VCaP (cell line): ENCODE measurements around the gene AJAP1.

ENCODE experiments used
- H3K27ac ChIP-seq: fragments of 450-650 bp; 2 replicates; pipeline ENCODE4 v1.5.1; 2017
- TF ChIP-seq, protein P1 (sequence below): fragments of 450-650 bp; conservative IDR thresholded peaks from 2 replicates; pipeline ENCODE4 v1.5.1; 2017; ENCODE audit warnings: mild to moderate bottlenecking, moderate library complexity

The AJAP1 gene, protein sequence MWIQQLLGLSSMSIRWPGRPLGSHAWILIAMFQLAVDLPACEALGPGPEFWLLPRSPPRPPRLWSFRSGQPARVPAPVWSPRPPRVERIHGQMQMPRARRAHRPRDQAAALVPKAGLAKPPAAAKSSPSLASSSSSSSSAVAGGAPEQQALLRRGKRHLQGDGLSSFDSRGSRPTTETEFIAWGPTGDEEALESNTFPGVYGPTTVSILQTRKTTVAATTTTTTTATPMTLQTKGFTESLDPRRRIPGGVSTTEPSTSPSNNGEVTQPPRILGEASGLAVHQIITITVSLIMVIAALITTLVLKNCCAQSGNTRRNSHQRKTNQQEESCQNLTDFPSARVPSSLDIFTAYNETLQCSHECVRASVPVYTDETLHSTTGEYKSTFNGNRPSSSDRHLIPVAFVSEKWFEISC

DNA sequence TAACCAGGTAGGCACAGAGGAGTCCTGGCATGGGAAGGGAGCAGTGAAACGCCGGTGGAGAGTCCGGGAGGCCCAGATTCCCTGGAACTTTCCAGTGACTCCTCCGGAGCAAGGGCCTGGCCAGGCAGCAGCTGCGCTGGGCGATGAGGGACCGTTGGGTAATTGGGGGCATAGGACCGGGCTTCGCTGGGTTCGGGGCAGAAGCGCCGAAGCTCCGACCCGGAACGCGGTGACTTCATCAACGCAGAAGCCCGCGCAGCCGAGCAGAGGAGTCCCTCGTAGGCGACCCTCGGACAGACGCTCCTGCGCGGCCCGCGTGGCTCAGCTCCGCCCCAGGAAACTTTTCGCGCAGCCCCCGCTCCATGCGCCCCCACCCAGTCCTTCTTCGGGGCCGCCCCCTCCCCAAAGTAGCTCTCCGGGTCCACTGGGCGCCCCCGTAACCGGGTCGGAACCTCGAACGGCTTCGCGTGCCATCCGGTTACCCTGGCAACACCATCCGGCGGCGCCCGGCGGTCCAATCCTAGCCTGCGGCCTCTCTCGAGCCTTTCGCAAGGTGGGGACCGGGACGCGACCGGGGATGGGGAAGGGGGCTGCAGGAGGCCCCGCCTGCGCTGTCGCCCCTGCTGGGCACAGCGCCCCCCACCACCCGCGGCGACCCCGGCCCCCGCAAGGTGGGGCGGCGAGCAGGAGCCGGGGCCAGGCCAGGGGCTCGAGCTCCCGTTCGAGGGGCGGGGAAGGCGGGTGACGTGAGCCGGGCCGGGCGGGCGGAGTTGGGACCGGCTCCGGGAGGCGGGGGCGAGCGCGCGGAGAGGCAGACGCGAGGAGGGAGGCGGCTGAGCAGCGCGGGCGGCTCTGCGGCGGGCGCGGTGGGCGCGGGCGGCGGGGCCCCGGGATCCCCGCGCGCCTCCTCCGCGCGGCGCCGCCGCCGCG lies at the start of gene AJAP1:
Gene AJAP1, plus strand, starts transcription at position 814 of the 930 bp plus-strand sequence. CDS start 817 bp downstream, outside the sequence.
- no peak within 1 kb of the TSS for H3K27ac ChIP-seq
- TF ChIP-seq, protein P1, sequence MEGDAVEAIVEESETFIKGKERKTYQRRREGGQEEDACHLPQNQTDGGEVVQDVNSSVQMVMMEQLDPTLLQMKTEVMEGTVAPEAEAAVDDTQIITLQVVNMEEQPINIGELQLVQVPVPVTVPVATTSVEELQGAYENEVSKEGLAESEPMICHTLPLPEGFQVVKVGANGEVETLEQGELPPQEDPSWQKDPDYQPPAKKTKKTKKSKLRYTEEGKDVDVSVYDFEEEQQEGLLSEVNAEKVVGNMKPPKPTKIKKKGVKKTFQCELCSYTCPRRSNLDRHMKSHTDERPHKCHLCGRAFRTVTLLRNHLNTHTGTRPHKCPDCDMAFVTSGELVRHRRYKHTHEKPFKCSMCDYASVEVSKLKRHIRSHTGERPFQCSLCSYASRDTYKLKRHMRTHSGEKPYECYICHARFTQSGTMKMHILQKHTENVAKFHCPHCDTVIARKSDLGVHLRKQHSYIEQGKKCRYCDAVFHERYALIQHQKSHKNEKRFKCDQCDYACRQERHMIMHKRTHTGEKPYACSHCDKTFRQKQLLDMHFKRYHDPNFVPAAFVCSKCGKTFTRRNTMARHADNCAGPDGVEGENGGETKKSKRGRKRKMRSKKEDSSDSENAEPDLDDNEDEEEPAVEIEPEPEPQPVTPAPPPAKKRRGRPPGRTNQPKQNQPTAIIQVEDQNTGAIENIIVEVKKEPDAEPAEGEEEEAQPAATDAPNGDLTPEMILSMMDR, result no peak

DNA sequence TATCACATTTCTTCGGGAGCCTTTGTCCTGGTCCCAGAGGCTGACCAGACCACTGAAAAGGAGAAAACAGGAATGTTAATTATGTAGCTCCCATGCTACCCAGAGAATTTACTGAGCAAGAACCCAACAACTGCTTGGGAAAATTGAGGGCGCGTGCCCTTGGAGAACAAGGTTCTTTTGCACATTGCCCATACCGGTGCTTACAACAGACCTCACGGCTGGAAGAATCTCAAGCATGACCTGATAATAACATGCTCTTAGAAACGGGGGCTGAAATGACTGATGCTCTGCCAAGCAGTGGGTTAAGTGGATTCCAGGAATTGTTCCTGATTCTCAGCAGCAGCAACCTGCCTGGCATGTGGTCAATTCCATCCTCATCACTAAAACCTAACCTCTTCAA lies 49.3 kb upstream of the AJAP1 start:
- TF ChIP-seq, protein P1, result no peak
- no peak overlapping the region for H3K27ac ChIP-seq

DNA sequence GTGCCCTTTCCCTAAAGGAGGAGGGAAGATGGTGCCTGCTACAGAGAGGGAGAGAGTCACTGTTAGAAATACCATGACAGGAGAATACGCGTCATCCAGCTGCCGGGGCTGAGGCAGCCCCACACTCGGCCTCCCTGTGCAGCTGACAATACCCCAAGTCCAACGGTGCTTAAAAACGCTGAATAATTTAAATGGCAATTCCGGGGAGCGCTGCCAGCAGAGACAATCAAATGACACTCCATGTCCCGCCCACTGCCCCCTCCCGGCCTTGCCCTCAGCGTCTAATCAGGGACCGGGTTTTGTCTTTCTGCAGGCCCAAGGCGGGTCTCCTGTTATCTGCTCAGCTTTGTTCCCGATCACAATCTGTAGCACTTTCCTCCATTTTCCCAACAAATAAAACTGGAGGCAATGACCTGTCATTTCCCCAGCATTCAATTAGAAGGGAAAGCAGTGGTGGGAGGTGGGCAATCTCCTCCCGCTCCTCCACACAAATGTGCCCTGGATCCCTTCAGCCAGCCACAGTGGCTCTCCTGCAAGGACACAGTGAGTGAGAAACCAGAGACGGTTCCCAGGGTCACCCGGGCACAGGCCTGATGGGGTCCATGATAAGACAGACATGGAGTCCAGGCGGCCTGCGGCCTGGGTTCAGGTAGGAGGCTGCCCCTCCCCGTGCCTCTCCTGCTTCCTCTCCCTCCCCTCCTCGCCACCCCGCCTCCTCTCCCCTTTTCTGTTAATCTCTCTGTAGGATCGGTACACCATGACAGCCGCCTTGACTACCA lies 42.7 kb upstream of the AJAP1 start:
- no peak overlapping the region for H3K27ac ChIP-seq
- TF ChIP-seq, protein P1, result no peak

DNA sequence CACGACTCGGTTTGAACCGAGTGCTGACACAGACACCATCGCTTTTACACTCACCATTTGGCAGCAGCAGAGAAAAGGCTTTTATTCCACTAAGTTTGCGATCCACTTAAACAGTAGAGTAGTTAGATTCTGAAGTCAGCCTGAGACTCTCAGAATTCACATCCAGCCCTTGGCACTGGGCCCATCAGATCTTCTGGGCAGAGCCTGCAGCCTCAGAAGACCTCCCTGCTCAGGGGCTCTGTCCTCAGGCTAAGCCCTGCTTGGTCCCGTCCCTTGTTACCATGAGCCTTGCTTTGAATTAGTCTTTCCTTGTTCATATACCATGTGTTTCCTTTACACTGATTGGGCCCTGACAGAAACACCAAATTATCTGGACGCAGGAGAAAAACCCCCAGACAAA lies 41.4 kb upstream of the AJAP1 start:
- TF ChIP-seq, protein P1, result no peak
- no peak overlapping the region for H3K27ac ChIP-seq

GRCh38 chr1:4613606-4614370 lies 40.6 kb upstream of the AJAP1 start:
- TF ChIP-seq, protein P1, result no peak

DNA sequence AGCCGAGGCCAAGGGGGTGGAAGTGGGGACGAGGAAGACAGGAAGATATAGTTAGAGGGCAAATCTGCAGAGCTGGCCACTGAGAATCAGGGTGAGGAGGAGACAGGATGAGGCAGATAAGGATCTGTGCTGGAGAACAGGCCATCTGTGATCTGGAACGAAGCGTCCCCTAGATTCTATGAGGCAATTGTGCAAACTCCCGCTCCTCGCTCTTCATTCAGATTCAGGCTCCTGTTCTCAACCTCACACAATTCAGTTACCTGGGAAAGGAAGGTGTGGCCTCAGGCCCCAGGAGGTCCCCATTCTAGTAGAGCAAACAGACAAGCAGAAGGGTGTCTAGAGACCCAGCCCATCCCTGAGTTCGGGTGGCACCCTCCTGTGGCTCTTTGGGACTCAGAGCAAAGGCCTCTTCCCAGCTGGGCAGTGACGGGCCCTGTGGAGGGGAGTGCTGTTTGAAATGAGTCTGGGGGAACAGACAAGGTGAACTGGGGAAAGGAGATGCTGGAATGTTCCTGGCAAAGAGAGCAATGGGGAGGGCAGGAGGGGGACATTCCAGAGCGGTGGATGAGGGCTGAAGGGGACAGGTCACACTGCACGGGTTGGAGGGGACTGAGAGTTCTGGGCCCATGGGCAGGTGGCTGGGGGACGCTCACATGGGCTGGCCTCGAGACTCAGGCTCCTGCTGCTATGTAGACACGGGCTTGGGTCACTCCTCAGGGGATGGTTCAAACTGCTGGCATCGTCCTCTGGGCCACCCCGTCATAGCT lies 39.9 kb upstream of the AJAP1 start:
- TF ChIP-seq, protein P1, result no peak
- no peak overlapping the region for H3K27ac ChIP-seq

More at GRCh38 chr1:4613606-4614370, 40.6 kb upstream of the AJAP1 start:
- H3K27ac ChIP-seq, result no peak overlapping the region
